BLaER1 (cell line): Measurements from ENCODE around the gene DGUOK.

Experiments used
- H3K27ac ChIP-seq: shearing (Covaris generic); formaldehyde crosslinking; 2 replicates; pipeline ENCODE4 v1.8.1; 2022
- H3K27me3 ChIP-seq: shearing (Covaris generic); formaldehyde crosslinking; 2 replicates; pipeline ENCODE4 v1.8.1; 2022
- H3K36me3 ChIP-seq: shearing (Covaris generic); formaldehyde crosslinking; 2 replicates; pipeline ENCODE4 v1.8.1; 2022
- H3K4me1 ChIP-seq: shearing (Covaris generic); formaldehyde crosslinking; 2 replicates; pipeline ENCODE4 v1.8.1; 2022
- H3K4me2 ChIP-seq: shearing (Covaris generic); formaldehyde crosslinking; 2 replicates; pipeline ENCODE4 v1.8.1; 2022
- H3K4me3 ChIP-seq: shearing (Covaris generic); formaldehyde crosslinking; 2 replicates; pipeline ENCODE4 v1.8.1; 2022
- H3K9ac ChIP-seq: shearing (Covaris generic); formaldehyde crosslinking; 2 replicates; pipeline ENCODE4 v1.8.1; 2022
- H3K9me3 ChIP-seq: shearing (Covaris generic); formaldehyde crosslinking; 2 replicates; pipeline ENCODE4 v1.8.1; 2022
- H4K20me1 ChIP-seq: shearing (Covaris generic); formaldehyde crosslinking; 2 replicates; pipeline ENCODE4 v1.8.1; 2022
- Cebpa-rat ChIP-seq: shearing (Covaris generic); IDR thresholded peaks from 2 replicates; pipeline ENCODE4 v1.8.1; 2022

The DGUOK gene

GRCh38 chr2:73990531-73990930, 63.9 kb downstream of the DGUOK start:
- H3K9me3 ChIP-seq = no peaks in the 10 kb centered on the region
- H3K4me2 ChIP-seq = 0 out of 2 replicates have a peak overlapping the region, but pooled peaks have one; percentile 93
- H3K27me3 ChIP-seq = no peaks in the 10 kb centered on the region
- no peak overlapping the region for H3K9ac ChIP-seq
- H3K4me3 ChIP-seq = no peak overlapping the region
- H3K36me3 ChIP-seq = peaks cover 96% of the 10 kb centered on the region
- peaks cover 100% of the 10 kb centered on the region for H4K20me1 ChIP-seq
- no peak overlapping the region for H3K27ac ChIP-seq
- TF ChIP-seq Cebpa-rat = no peak
- H3K4me1 ChIP-seq = peaks cover 99% of the 10 kb centered on the region

GRCh38 chr2:73992036-73992435, 65.4 kb downstream of the DGUOK start:
- Histone ChIP-seq H4K20me1 (peaks cover 100% of the 10 kb centered on the region), H3K27ac (no peak overlapping the region), H3K9ac (no peak overlapping the region), H3K36me3 (peaks cover 99% of the 10 kb centered on the region), H3K27me3 (no peaks in the 10 kb centered on the region), H3K4me2 (peak overlapping the region; percentile 28; the same call in 1 of the 2 replicates), H3K4me3 (no peak overlapping the region), H3K9me3 (no peaks in the 10 kb centered on the region), H3K4me1 (peaks cover 99% of the 10 kb centered on the region)
- no peak for TF ChIP-seq Cebpa-rat

DNA sequence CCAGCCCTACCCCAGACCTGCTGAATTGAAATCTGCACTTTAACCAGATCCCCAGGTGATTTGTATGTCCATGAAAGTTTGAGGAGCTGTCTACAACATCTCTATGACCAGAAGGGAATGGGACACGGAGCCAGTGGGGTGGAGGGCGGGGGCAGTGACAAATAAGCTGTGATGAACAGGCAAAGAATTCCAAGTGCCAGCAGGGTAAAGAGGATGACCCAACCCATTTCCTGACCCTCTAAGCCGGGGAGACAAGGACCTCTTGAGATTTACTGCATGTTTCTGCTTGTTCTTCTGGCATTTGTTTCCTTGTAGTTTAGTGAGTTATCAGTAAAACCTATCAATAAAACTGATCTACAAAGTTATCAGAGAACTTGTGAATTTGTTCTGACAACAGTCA, 66.7 kb downstream of the DGUOK start:
- H3K9me3 ChIP-seq = no peaks in the 10 kb centered on the region
- H3K4me1 ChIP-seq = peaks cover 99% of the 10 kb centered on the region
- H3K4me2 ChIP-seq = peak overlapping the region; percentile 39
- H3K27me3 ChIP-seq = no peaks in the 10 kb centered on the region
- peaks cover 100% of the 10 kb centered on the region for H4K20me1 ChIP-seq
- no peak for TF ChIP-seq Cebpa-rat
- H3K4me3 ChIP-seq = no peak overlapping the region
- no peak overlapping the region for H3K27ac ChIP-seq
- peaks cover 99% of the 10 kb centered on the region for H3K36me3 ChIP-seq
- no peak overlapping the region for H3K9ac ChIP-seq

DNA sequence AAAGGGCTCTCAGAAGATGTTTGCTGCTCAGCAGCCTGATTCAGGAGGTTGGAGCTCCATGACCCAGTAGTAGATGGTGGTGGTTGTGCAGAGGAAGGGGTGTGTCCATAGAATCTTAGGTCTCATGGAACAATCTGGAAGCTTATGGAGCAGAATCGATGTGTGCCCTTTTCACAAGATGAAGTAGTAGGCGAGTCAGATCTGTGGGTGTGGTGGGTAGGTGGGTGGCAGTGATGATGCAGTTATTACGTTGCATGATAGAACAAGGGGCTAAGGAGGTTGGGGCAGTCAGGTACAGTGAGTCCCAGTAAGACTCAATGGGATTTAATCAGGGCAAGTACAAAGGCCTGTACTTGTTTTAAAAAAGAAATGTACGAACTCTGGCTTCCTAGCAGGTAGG, 67.1 kb downstream of the DGUOK start:
- peaks cover 99% of the 10 kb centered on the region for H3K4me1 ChIP-seq
- H3K4me2 ChIP-seq = peak overlapping the region; percentile 39; the same call in 1 of the 2 replicates
- no peak for TF ChIP-seq Cebpa-rat
- H4K20me1 ChIP-seq = peaks cover 100% of the 10 kb centered on the region
- H3K4me3 ChIP-seq = no peak overlapping the region
- H3K27me3 ChIP-seq = no peaks in the 10 kb centered on the region
- H3K27ac ChIP-seq = no peak overlapping the region
- H3K9ac ChIP-seq = no peak overlapping the region
- no peaks in the 10 kb centered on the region for H3K9me3 ChIP-seq
- H3K36me3 ChIP-seq = peaks cover 99% of the 10 kb centered on the region

- peak overlapping the region; percentile 99; the same call in 1 of the 2 replicates for H3K4me2 ChIP-seq
- no peak overlapping the region for H3K27ac ChIP-seq
- no peaks in the 10 kb centered on the region for H3K27me3 ChIP-seq
- peaks cover 100% of the 10 kb centered on the region for H4K20me1 ChIP-seq
- H3K4me1 ChIP-seq = peaks cover 99% of the 10 kb centered on the region
- H3K36me3 ChIP-seq = peaks cover 100% of the 10 kb centered on the region
- H3K9me3 ChIP-seq = no peaks in the 10 kb centered on the region
- no peak for TF ChIP-seq Cebpa-rat
- no peak overlapping the region for H3K4me3 ChIP-seq
- H3K9ac ChIP-seq = no peak overlapping the region
Measured at GRCh38 chr2:73994178-73994831, 67.6 kb downstream of the DGUOK start.

DNA sequence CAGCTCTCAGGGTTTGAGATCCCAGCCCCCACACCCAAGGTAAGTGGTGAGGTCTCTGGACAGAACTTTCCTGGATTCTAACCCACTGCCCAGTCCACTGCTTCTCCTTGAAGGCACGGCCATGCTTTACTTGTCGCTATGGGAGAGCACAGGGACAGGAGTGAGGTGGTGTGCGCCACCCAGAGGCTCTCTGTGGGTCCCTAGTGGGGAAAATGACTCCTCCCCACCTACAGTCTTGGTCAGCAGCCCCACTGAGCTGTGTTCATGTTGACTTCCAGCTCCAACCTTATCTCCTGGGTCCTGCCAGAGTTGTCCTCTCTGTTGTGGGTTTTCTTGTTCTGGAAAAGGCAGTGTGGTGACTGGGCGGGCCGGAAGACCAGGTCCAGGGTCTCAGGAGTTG, 69.1 kb downstream of the DGUOK start:
- peak overlapping the region; percentile 99; the same call in 1 of the 2 replicates for H3K4me2 ChIP-seq
- H3K27me3 ChIP-seq = no peaks in the 10 kb centered on the region
- no peak overlapping the region for H3K4me3 ChIP-seq
- H4K20me1 ChIP-seq = peaks cover 100% of the 10 kb centered on the region
- H3K36me3 ChIP-seq = peaks cover 86% of the 10 kb centered on the region
- no peaks in the 10 kb centered on the region for H3K9me3 ChIP-seq
- no peak overlapping the region for H3K9ac ChIP-seq
- H3K4me1 ChIP-seq = peaks cover 99% of the 10 kb centered on the region
- TF ChIP-seq Cebpa-rat = no peak
- H3K27ac ChIP-seq = no peak overlapping the region

- peaks cover 99% of the 10 kb centered on the region for H3K4me1 ChIP-seq
- H4K20me1 ChIP-seq = peaks cover 100% of the 10 kb centered on the region
- H3K4me3 ChIP-seq = no peak overlapping the region
- H3K4me2 ChIP-seq = peak overlapping the region; percentile 99
- no peak overlapping the region for H3K9ac ChIP-seq
- no peaks in the 10 kb centered on the region for H3K9me3 ChIP-seq
- H3K36me3 ChIP-seq = peaks cover 66% of the 10 kb centered on the region
- no peak overlapping the region for H3K27ac ChIP-seq
- TF ChIP-seq Cebpa-rat = no peak
- H3K27me3 ChIP-seq = no peaks in the 10 kb centered on the region
Measured at GRCh38 chr2:73997813-73998212, 71.1 kb downstream of the DGUOK start.

- Histone ChIP-seq H3K9ac (no peak overlapping the region), H4K20me1 (peaks cover 100% of the 10 kb centered on the region), H3K36me3 (peaks cover 59% of the 10 kb centered on the region), H3K4me1 (peaks cover 98% of the 10 kb centered on the region), H3K27me3 (no peaks in the 10 kb centered on the region), H3K9me3 (no peaks in the 10 kb centered on the region), H3K27ac (no peak overlapping the region), H3K4me2 (peak overlapping the region; percentile 99), H3K4me3 (no peak overlapping the region)
- no peak for TF ChIP-seq Cebpa-rat
Measured at GRCh38 chr2:73998451-73998850, 71.8 kb downstream of the DGUOK start.

- Histone ChIP-seq H3K4me2 (peak overlapping the region; percentile 99; the same call in 1 of the 2 replicates), H3K27me3 (no peaks in the 10 kb centered on the region), H3K9me3 (no peaks in the 10 kb centered on the region), H3K9ac (0 out of 2 replicates have a peak overlapping the region, but pooled peaks have one; percentile 48), H3K27ac (no peak overlapping the region), H3K36me3 (peaks cover 57% of the 10 kb centered on the region), H3K4me3 (no peak overlapping the region), H4K20me1 (peaks cover 100% of the 10 kb centered on the region), H3K4me1 (peaks cover 98% of the 10 kb centered on the region)
- no peak for TF ChIP-seq Cebpa-rat
Measured at GRCh38 chr2:73998933-73999332, 72.3 kb downstream of the DGUOK start.

DNA sequence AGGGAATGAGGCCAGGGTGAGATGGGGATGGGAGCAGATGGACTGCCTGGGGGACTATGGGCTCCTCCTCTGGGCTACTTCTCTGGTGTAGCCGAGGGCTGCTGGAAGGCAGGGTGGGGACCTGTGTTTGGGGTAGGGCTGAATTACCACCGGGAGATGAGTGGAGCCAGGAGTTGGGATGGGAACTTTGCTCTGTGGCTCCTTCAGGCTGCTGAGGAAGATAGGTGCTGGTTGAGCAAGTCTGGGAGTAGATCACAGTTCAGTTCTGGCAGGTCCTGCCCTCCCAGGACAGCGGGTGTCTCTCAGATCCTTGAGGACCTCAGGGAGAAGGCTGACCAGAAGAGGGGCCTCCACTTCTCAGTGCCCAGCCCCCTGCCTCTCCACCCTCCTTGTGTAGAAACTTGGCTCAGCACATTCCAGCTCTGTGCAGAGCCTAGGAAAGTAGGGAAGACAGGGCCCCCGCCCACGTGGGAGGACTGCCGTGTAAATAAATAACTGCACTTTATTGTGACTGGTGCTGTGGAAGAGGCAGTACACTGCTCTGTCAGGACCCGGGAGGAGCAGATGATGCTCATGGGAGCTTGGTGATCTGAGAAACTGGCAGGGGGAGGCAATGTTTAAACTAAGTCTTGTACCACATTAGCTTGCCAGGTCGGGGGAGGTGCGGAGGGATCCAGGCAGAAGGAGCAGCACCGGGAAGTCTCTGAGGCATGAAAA, 73.4 kb downstream of the DGUOK start:
- H4K20me1 ChIP-seq = peaks cover 100% of the 10 kb centered on the region
- H3K4me2 ChIP-seq = peak overlapping the region; percentile 99
- peaks cover 57% of the 10 kb centered on the region for H3K36me3 ChIP-seq
- no peaks in the 10 kb centered on the region for H3K9me3 ChIP-seq
- H3K4me1 ChIP-seq = peaks cover 98% of the 10 kb centered on the region
- peak overlapping the region; percentile 48; the same call in 1 of the 2 replicates for H3K9ac ChIP-seq
- H3K27ac ChIP-seq = no peak overlapping the region
- H3K4me3 ChIP-seq = no peak overlapping the region
- no peak for TF ChIP-seq Cebpa-rat
- no peaks in the 10 kb centered on the region for H3K27me3 ChIP-seq
